Endothelial cell of umbilical vein (primary cell): ENCODE data around the gene VSIG10L. TPM values are rescaled to one million over a fixed set of nuclear protein-coding genes. Genes with fewer than 3 reads are reported as not detected.

Experiments used
- BruUV-seq: library from RNA; stranded (reverse); fragments of 400-500 nt; replicated peaks from 2 replicates; lab custom pipeline; 2021; lab: Mats Ljungman, UMichigan
- CTCF ChIA-PET: fragments of 300-600, 350-600 bp; sonication (Branson Sonifier 250); formaldehyde crosslinking; loops from one replicate; lab custom pipeline; 2021; ENCODE audit warnings: antibody characterized with exemption, inconsistent platforms; lab: Charles Lee
- POLR2A ChIA-PET: fragments of 300-600, 350-600 bp; sonication (Branson Sonifier 250); formaldehyde crosslinking; loops from one replicate; lab custom pipeline; 2021; ENCODE audit warnings: antibody characterized with exemption, inconsistent platforms; lab: Charles Lee
- DNase-seq: peaks from one replicate; pipeline ENCODE4 v3.0.0-alpha.2; 2011; ENCODE audit warnings: low read depth, low spot score
- FAIRE-seq: peaks from 2 replicates; lab custom pipeline; 2011; peaks lifted over from hg19 to GRCh38; lab: Jason Lieb, UNC
- H2AFZ ChIP-seq: 2 replicates; pipeline ENCODE4 v1.6.0; 2012; ENCODE audit warnings: low read depth, low read length, control low read depth, inconsistent platforms
- H3K27ac ChIP-seq: 2 replicates; pipeline ENCODE4 v1.5.1; 2011; ENCODE audit warnings: low read depth, mild to moderate bottlenecking, control low read depth, low read length, moderate library complexity; ENCODE audit not compliant: insufficient read depth
- H3K27me3 ChIP-seq, 2 experiments: 2 replicates each; pipeline versions ENCODE4 v1.6.0 to v1.6.1; 2011; ENCODE audit warnings: low read length in 2 of 2, mixed read lengths in 1 of 2; ENCODE audit not compliant: control insufficient read depth in 2 of 2, insufficient read depth in 2 of 2
- H3K36me3 ChIP-seq, 2 experiments: 2 replicates in 1 of 2; 3 replicates in 1 of 2; pipeline ENCODE4 v1.5.1; 2011; ENCODE audit warnings: low read length in 2 of 2, mild to moderate bottlenecking in 1 of 2, moderate library complexity in 1 of 2; ENCODE audit not compliant: control insufficient read depth in 2 of 2, insufficient read depth in 2 of 2; ENCODE audit errors: extremely low read depth in 1 of 2
- H3K4me1 ChIP-seq: 3 replicates; pipeline ENCODE4 v1.5.1; 2011; ENCODE audit warnings: mild to moderate bottlenecking, low read length; ENCODE audit not compliant: control insufficient read depth, insufficient read depth; ENCODE audit errors: extremely low read depth
- H3K4me2 ChIP-seq: 2 replicates; pipeline ENCODE4 v1.6.1; 2011; ENCODE audit warnings: low read length, control low read depth, mixed read lengths; ENCODE audit not compliant: insufficient read depth
- H3K4me3 ChIP-seq, 3 experiments: fragments of 200-600 bp in 1 of 3; sonication (generic), shearing (Covaris generic) in 1 of 3; replicated peaks in 1 of 3; 2 replicates each; pipeline ENCODE4 v1.5.1; 2011 to 2016; ENCODE audit warnings: control low read depth in 3 of 3, low read length in 3 of 3, mild to moderate bottlenecking in 2 of 3, inconsistent platforms in 1 of 3, low read depth in 1 of 3, moderate library complexity in 1 of 3; ENCODE audit not compliant: insufficient read depth in 1 of 3
- H3K79me2 ChIP-seq: 2 replicates; pipeline ENCODE4 v1.6.0; 2012; ENCODE audit warnings: low read length, inconsistent platforms; ENCODE audit not compliant: control insufficient read depth, insufficient read depth
- H3K9ac ChIP-seq: replicated peaks from 2 replicates; pipeline ENCODE3; 2011; ENCODE audit warnings: low read length, control low read depth; ENCODE audit not compliant: insufficient read depth; ENCODE audit errors: extremely low read depth
- H3K9me1 ChIP-seq: replicated peaks from 3 replicates; pipeline ENCODE4 v1.6.0; 2011; ENCODE audit warnings: mild to moderate bottlenecking, low read length; ENCODE audit not compliant: control insufficient read depth, insufficient read depth; ENCODE audit errors: extremely low read depth
- H3K9me3 ChIP-seq: replicated peaks from 2 replicates; pipeline ENCODE4 v1.5.1; 2012; ENCODE audit warnings: low read length, inconsistent platforms; ENCODE audit not compliant: control insufficient read depth, insufficient read depth
- H4K20me1 ChIP-seq: replicated peaks from 2 replicates; pipeline ENCODE3; 2011; ENCODE audit warnings: mild to moderate bottlenecking, low read length; ENCODE audit not compliant: control insufficient read depth, insufficient read depth; ENCODE audit errors: extremely low read depth
- EZH2 ChIP-seq: IDR thresholded peaks from 2 replicates; pipeline ENCODE4 v1.6.1; 2012; ENCODE audit warnings: borderline replicate concordance, low read depth, mild to moderate bottlenecking, moderate library complexity, low read length, inconsistent platforms; ENCODE audit not compliant: severe bottlenecking
- FOS ChIP-seq: IDR thresholded peaks from 2 replicates; pipeline ENCODE4 v1.6.1; 2011; ENCODE audit warnings: mild to moderate bottlenecking, low read length, moderate library complexity, borderline replicate concordance; ENCODE audit not compliant: insufficient read depth
- GATA2 ChIP-seq: IDR thresholded peaks from 2 replicates; pipeline ENCODE4 v1.7.0; 2011; ENCODE audit warnings: low read depth, mild to moderate bottlenecking, moderate library complexity, mixed read lengths, low read length; ENCODE audit not compliant: insufficient read length, insufficient read depth
- JUN ChIP-seq: IDR thresholded peaks from 2 replicates; pipeline ENCODE4 v1.6.1; 2011; ENCODE audit warnings: borderline replicate concordance, low read depth; ENCODE audit not compliant: insufficient read length, insufficient read depth
- MAX ChIP-seq: IDR thresholded peaks from 2 replicates; pipeline ENCODE4 v1.6.1; 2011; ENCODE audit not compliant: insufficient read depth, insufficient read length
- MYC ChIP-seq: IDR thresholded peaks from one replicate; pipeline ENCODE4 v1.6.1; 2011; ENCODE audit warnings: mild to moderate bottlenecking, low read depth, low read length
- POLR2A ChIP-seq: IDR thresholded peaks from 2 replicates; pipeline ENCODE4 v1.6.1; 2012; ENCODE audit warnings: low read depth, mild to moderate bottlenecking, control low read depth, low read length
- POLR2AphosphoS5 ChIP-seq: IDR thresholded peaks from 2 replicates; pipeline ENCODE4 v1.6.1; 2012; ENCODE audit warnings: low read depth, mild to moderate bottlenecking, control low read depth, low read length, moderate library complexity; ENCODE audit not compliant: insufficient read depth
- dilution Hi-C: fragments of 300-500 bp; cut with MboI; formaldehyde crosslinking; loops from one replicate; pipeline ENCODE4 v1.15.0; 2019; ENCODE audit warnings: low sequenced_read_pairs; ENCODE audit not compliant: extremely low pct_ligation_motif_present
- intact Hi-C: fragments of 100-400 bp; cut with micrococcal nuclease; formaldehyde crosslinking; loops from one replicate; pipeline ENCODE4 v1.10.0; 2022
- polyA plus RNA-seq, 4 experiments: library from polyadenylated mRNA; depleted of rRNA in 3 of 4; stranded (reverse) in 3 of 4; unstranded in 1 of 4; fragments of >200 nt; gene quantifications; 2 replicates each; pipeline versions ENCODE4 v1.2.1 to v1.2.3, GENCODE V29; 2011 to 2012; ENCODE audit warnings: missing spikeins in 1 of 4
- total RNA-seq: library from RNA; stranded (reverse); gene quantifications from 2 replicates; pipeline ENCODE4 v1.2.3, GENCODE V29; 2021
- TF ChIP-seq, protein P1 (sequence below), 2 donors: IDR thresholded peaks; 1 replicate in 1 of 2; 2 replicates in 1 of 2; pipeline ENCODE4 v1.5.1; 2011; ENCODE audit warnings: low read length in 2 of 2, mild to moderate bottlenecking in 2 of 2, moderate library complexity in 2 of 2, control low read depth in 1 of 2, inconsistent platforms in 1 of 2, low read depth in 1 of 2; ENCODE audit not compliant: insufficient read depth in 1 of 2; ENCODE audit errors: extremely low read depth in 1 of 2

VSIG10L gene
- total and polyA plus RNA-seq, 2 donors (not counting 3 experiments of a cell fraction or from before 2014, with no cell fraction given) = 0.62 to 0.77 TPM

- FAIRE-seq = no peak
- CTCF ChIA-PET = interaction anchor here (0.6 to 1.8 kb wide), 24 partner anchors 12 to 350 kb away, joined by 3 to 27 read pairs (median 4); partner anchors contain the start of genes CLDND2, ETFB and ZNF175
Measured at GRCh38 chr19:51339313-51339686, 2.6 kb downstream of the VSIG10L start.

More at GRCh38 chr19:51339313-51339686, 2.6 kb downstream of the VSIG10L start:
- Histone ChIP-seq H2AFZ (peak overlapping the region; percentile 98), H3K27me3 (no peaks in the 10 kb centered on the region), H3K79me2 (no peaks in the 10 kb centered on the region), H3K4me2 (peak overlapping the region; percentile 94), H3K9ac (no peak overlapping the region), H3K36me3 (no peaks in the 10 kb centered on the region), H3K9me1 (no peaks in the 10 kb centered on the region), H4K20me1 (no peaks in the 10 kb centered on the region), H3K27ac (peak overlapping the region; percentile 6), H3K9me3 (no peaks in the 10 kb centered on the region), H3K4me3 (peak overlapping the region; percentile 55 to 82 (median 73)), H3K4me1 (peaks cover 8% of the 10 kb centered on the region)
- POLR2A ChIA-PET = interaction anchor here (0.7 to 1.3 kb wide), 3 partner anchors 23 to 28 kb away, joined by 4 to 8 read pairs (median 6); partner anchors contain the start of gene ETFB
- intact Hi-C loops = loop anchor here (1.0 to 5.0 kb wide), 6 partner anchors 28 to 350 kb away; partner anchors contain the start of gene CTU1
- no TSS peak for BruUV-seq
- TF ChIP-seq GATA2 = no peak
- no peak for TF ChIP-seq POLR2A
- no peak for TF ChIP-seq MYC
- no peak for TF ChIP-seq EZH2
- TF ChIP-seq MAX = no peak
- TF ChIP-seq POLR2AphosphoS5 = no peak
- TF ChIP-seq JUN = no peak
- TF ChIP-seq FOS = no peak
- TF ChIP-seq, protein P1, sequence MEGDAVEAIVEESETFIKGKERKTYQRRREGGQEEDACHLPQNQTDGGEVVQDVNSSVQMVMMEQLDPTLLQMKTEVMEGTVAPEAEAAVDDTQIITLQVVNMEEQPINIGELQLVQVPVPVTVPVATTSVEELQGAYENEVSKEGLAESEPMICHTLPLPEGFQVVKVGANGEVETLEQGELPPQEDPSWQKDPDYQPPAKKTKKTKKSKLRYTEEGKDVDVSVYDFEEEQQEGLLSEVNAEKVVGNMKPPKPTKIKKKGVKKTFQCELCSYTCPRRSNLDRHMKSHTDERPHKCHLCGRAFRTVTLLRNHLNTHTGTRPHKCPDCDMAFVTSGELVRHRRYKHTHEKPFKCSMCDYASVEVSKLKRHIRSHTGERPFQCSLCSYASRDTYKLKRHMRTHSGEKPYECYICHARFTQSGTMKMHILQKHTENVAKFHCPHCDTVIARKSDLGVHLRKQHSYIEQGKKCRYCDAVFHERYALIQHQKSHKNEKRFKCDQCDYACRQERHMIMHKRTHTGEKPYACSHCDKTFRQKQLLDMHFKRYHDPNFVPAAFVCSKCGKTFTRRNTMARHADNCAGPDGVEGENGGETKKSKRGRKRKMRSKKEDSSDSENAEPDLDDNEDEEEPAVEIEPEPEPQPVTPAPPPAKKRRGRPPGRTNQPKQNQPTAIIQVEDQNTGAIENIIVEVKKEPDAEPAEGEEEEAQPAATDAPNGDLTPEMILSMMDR (IDR thresholded peaks at IDR 0.05; ENCODE audit: extremely low read depth in 1 of 2, insufficient read depth in 1 of 2, low read depth in 1 of 2, low read length in 2 of 2) = no peak
- no peak for DNase-seq
- dilution Hi-C loops = no loop called here
